GM13977 (cell line): ENCODE data around the gene INTS13.
"Not testable (repeated sequence)": the region's sequence is repeated elsewhere in the genome, so short reads cannot be mapped to it uniquely, and the experiment has no call there.

Experiments used
- DNase-seq: peaks from one replicate; pipeline ENCODE4 v3.0.0; 2012; ENCODE audit warnings: low spot score
- CTCF ChIP-seq: IDR thresholded peaks from 2 replicates; pipeline ENCODE4 v1.5.1; 2012; ENCODE audit warnings: mild to moderate bottlenecking, control low read depth; ENCODE audit not compliant: insufficient read depth; ENCODE audit errors: extremely low read depth, missing control alignments
- in situ Hi-C: fragments of 300-500 bp; cut with MboI; formaldehyde crosslinking; loops from one replicate; pipeline ENCODE4 v1.12.0; 2022; ENCODE audit warnings: low sequenced_read_pairs, low pct_unique_long_range_greater_than_20kb, mixed read lengths, inconsistent platforms; ENCODE audit not compliant: unreplicated experiment

The INTS13 gene

GRCh38 chr12:26918321-26919215, 19.2 kb downstream of the INTS13 start:
- TF ChIP-seq CTCF: no peak
- DNase-seq: no peak
- in situ Hi-C loops: no loop called here

GRCh38 chr12:26906704-26907103, 31.1 kb downstream of the INTS13 start:
- no peak for DNase-seq
- no peak for TF ChIP-seq CTCF
- in situ Hi-C loops: no loop called here

GRCh38 chr12:26906024-26906423, 31.8 kb downstream of the INTS13 start:
- TF ChIP-seq CTCF: no peak
- in situ Hi-C loops: no loop called here
- no peak for DNase-seq

GRCh38 chr12:26903396-26903795, 34.4 kb downstream of the INTS13 start:
- DNase-seq, in situ Hi-C loops: not testable (repeated sequence)

- no peak for DNase-seq
- in situ Hi-C loops: no loop called here
- no peak for TF ChIP-seq CTCF
Observed at GRCh38 chr12:26896913-26897312, 40.9 kb downstream of the INTS13 start.

- TF ChIP-seq CTCF: no peak
- in situ Hi-C loops: no loop called here
Observed at GRCh38 chr12:26895672-26896071, 42.1 kb downstream of the INTS13 start.

GRCh38 chr12:26891704-26892103, 46.1 kb downstream of the INTS13 start:
- in situ Hi-C loops: no loop called here
- DNase-seq: no peak
- TF ChIP-seq CTCF: no peak

More at GRCh38 chr12:26895672-26896071, 42.1 kb downstream of the INTS13 start:
- no peak for DNase-seq
